CD4-positive, alpha-beta memory T cell (primary cell): ENCODE data around the gene FAM124A. TPM values are rescaled to one million over a fixed set of nuclear protein-coding genes. Genes with fewer than 3 reads are reported as not detected.

Experiments
- CTCF ChIA-PET: fragments of 350-600 bp; sonication (Branson Sonifier 250); formaldehyde crosslinking; loops from one replicate; lab custom pipeline; 2021; ENCODE audit warnings: inconsistent platforms; ENCODE audit not compliant: partially characterized antibody; lab: Charles Lee
- POLR2A ChIA-PET: fragments of 350-600 bp; sonication (Branson Sonifier 250); formaldehyde crosslinking; loops from one replicate; lab custom pipeline; 2021; ENCODE audit not compliant: partially characterized antibody; lab: Charles Lee
- DNase-seq, 5 donors: peaks; one replicate each; pipeline versions ENCODE4 v3.0.0 to v3.0.0-alpha.2; 2020 to 2022; ENCODE audit warnings: mixed read lengths in 1 of 5
- H3K27ac ChIP-seq: one replicate; pipeline ENCODE4 v1.7.0; 2013; ENCODE audit warnings: low read depth, low read length
- H3K27me3 ChIP-seq: 2 replicates; pipeline ENCODE4 v1.7.0; 2013; ENCODE audit warnings: mild to moderate bottlenecking, low read length, moderate library complexity; ENCODE audit not compliant: insufficient read depth
- H3K36me3 ChIP-seq: 2 replicates; pipeline ENCODE4 v1.7.0; 2013; ENCODE audit warnings: mild to moderate bottlenecking, low read length, moderate library complexity; ENCODE audit not compliant: insufficient read depth
- H3K4me1 ChIP-seq: 2 replicates; pipeline ENCODE4 v1.7.0; 2013; ENCODE audit warnings: mild to moderate bottlenecking, low read length, moderate library complexity; ENCODE audit not compliant: insufficient read depth
- H3K4me3 ChIP-seq, 2 donors: one replicate each; pipeline ENCODE4 v1.7.0; 2013; ENCODE audit warnings: low read length in 2 of 2, mild to moderate bottlenecking in 1 of 2
- H3K9me3 ChIP-seq, 2 donors: one replicate each; pipeline ENCODE4 v1.7.0; 2013; ENCODE audit warnings: low read length in 2 of 2, control low read depth in 1 of 2; ENCODE audit not compliant: control insufficient read depth in 1 of 2
- H3K27ac Mint-ChIP-seq, 7 donors: one replicate each; pipeline ENCODE4 v1.8.0; 2020 to 2021; ENCODE audit warnings: mixed read lengths in 7 of 7, mild to moderate bottlenecking in 6 of 7, inconsistent platforms in 3 of 7, moderate library complexity in 3 of 7
- H3K27me3 Mint-ChIP-seq, 2 donors: one replicate each; pipeline ENCODE4 v1.8.0; 2020 to 2021; ENCODE audit warnings: mixed read lengths in 2 of 2
- H3K36me3 Mint-ChIP-seq, 2 donors: one replicate each; pipeline ENCODE4 v1.8.0; 2020 to 2021; ENCODE audit warnings: mixed read lengths in 2 of 2, inconsistent platforms in 1 of 2, mild to moderate bottlenecking in 1 of 2
- H3K4me1 Mint-ChIP-seq, 4 donors: one replicate each; pipeline ENCODE4 v1.8.0; 2020 to 2021; ENCODE audit warnings: mixed read lengths in 4 of 4, mild to moderate bottlenecking in 1 of 4
- H3K4me3 Mint-ChIP-seq, 8 donors: one replicate each; pipeline ENCODE4 v1.8.0; 2020 to 2021; ENCODE audit warnings: mixed read lengths in 8 of 8, mild to moderate bottlenecking in 7 of 8, moderate library complexity in 6 of 8, inconsistent platforms in 3 of 8
- H3K9me3 Mint-ChIP-seq, 8 donors: one replicate each; pipeline ENCODE4 v1.8.0; 2020 to 2021; ENCODE audit warnings: mixed read lengths in 8 of 8, mild to moderate bottlenecking in 5 of 8, inconsistent platforms in 3 of 8, moderate library complexity in 1 of 8
- intact Hi-C: fragments of 100-400 bp; cut with micrococcal nuclease; formaldehyde crosslinking; loops from one replicate; pipeline ENCODE4 v1.15.1; 2023
- polyA plus RNA-seq, 2 donors: library from polyadenylated mRNA; unstranded; fragments of 300-500 nt; fragmentation: Illumina TruSeq; gene quantifications; one replicate each; pipeline ENCODE4 v1.2.3, GENCODE V29; 2021
- total RNA-seq, 2 experiments: library from RNA; stranded (reverse); gene quantifications; one replicate each; pipeline ENCODE4 v1.2.3, GENCODE V29; 2021

FAM124A gene
- total and polyA plus RNA-seq, 4 experiments from 2014 or later: not detected

DNA sequence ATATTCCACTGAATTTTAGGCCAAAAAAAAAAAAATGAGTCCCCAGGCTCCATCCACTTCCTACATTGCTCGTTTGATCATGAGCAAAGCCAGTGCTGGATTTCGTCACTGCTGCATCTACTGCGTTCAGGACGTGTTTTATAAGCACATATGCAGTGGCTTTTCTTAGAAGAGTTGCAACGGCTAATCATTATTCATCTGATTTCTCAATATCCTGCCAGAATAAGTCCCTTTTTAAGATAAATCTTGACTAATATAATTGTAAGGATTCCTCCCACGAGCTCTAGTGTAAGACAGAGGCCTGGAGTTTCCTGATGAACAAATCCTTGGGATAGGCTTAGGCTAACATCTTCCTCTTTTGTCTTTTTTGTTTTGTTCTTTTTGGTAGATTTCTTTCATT, 19.5 kb downstream of the FAM124A start:
- no peak overlapping the region for H3K4me3 ChIP-seq
- H3K27me3 Mint-ChIP-seq: peaks cover 8 to 10% of the 10 kb centered on the region in 2 donors
- H3K9me3 Mint-ChIP-seq: no peaks in the 10 kb centered on the region
- H3K27ac ChIP-seq: no peak overlapping the region
- CTCF ChIA-PET: interaction anchor here (1.2 kb wide), 1 partner anchor 45 kb away, joined by 3 read pairs; no protein-coding TSS in a partner anchor
- no peak overlapping the region for H3K27ac Mint-ChIP-seq
- no peaks in the 10 kb centered on the region for H3K36me3 Mint-ChIP-seq
- H3K4me1 Mint-ChIP-seq: no peaks in the 10 kb centered on the region
- H3K9me3 ChIP-seq: no peaks in the 10 kb centered on the region
- H3K4me1 ChIP-seq: no peaks in the 10 kb centered on the region
- no peak for DNase-seq
- no peaks in the 10 kb centered on the region for H3K27me3 ChIP-seq
- H3K36me3 ChIP-seq: no peaks in the 10 kb centered on the region
- H3K4me3 Mint-ChIP-seq: no peak overlapping the region
- POLR2A ChIA-PET: no interaction called here
- intact Hi-C loops: no loop called here

- no peaks in the 10 kb centered on the region for H3K9me3 ChIP-seq
- no peak overlapping the region for H3K27ac ChIP-seq
- H3K27me3 ChIP-seq: no peaks in the 10 kb centered on the region
- no peaks in the 10 kb centered on the region for H3K36me3 ChIP-seq
- H3K4me3 Mint-ChIP-seq: no peak overlapping the region
- no peaks in the 10 kb centered on the region for H3K4me1 ChIP-seq
- no peak overlapping the region for H3K4me3 ChIP-seq
- CTCF ChIA-PET: no interaction called here
- no peaks in the 10 kb centered on the region for H3K9me3 Mint-ChIP-seq
- intact Hi-C loops: no loop called here
- no peak overlapping the region for H3K27ac Mint-ChIP-seq
- DNase-seq: no peak
- H3K4me1 Mint-ChIP-seq: no peaks in the 10 kb centered on the region
- H3K36me3 Mint-ChIP-seq: no peaks in the 10 kb centered on the region
- POLR2A ChIA-PET: no interaction called here
- peaks cover 10 to 13% of the 10 kb centered on the region in 2 donors for H3K27me3 Mint-ChIP-seq
Measured at GRCh38 chr13:51243227-51243626, 21.0 kb downstream of the FAM124A start.

DNA sequence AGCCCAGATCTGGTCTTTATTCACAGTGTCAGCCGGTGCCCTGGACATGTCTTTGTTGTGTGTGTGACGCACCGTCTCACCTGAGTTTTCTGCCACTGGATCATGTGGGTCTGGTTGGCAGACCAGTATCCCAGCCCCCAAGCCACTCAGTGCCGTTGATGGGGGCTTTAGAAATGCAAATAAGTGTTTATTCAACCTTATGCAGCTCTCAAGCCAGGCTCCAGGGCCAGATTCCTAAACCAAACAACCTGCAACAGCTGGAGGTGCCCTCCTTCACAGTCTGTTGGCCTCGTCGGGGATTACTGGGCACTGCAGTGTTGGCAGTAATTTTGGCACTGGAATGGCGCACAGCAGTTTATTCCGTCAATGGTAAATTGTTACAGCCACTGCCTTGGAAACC, 21.6 kb downstream of the FAM124A start:
- intact Hi-C loops: no loop called here
- H3K36me3 ChIP-seq: no peaks in the 10 kb centered on the region
- no peak overlapping the region for H3K4me3 Mint-ChIP-seq
- H3K27ac ChIP-seq: no peak overlapping the region
- no peak for DNase-seq
- POLR2A ChIA-PET: no interaction called here
- H3K27me3 Mint-ChIP-seq: peaks cover 10 to 13% of the 10 kb centered on the region in 2 donors
- CTCF ChIA-PET: interaction anchor here (1.2 kb wide), 1 partner anchor 43 kb away, joined by 7 read pairs; no protein-coding TSS in a partner anchor
- no peaks in the 10 kb centered on the region for H3K9me3 ChIP-seq
- no peak overlapping the region for H3K4me3 ChIP-seq
- H3K4me1 Mint-ChIP-seq: no peaks in the 10 kb centered on the region
- H3K27ac Mint-ChIP-seq: no peak overlapping the region
- no peaks in the 10 kb centered on the region for H3K4me1 ChIP-seq
- H3K27me3 ChIP-seq: no peaks in the 10 kb centered on the region
- no peaks in the 10 kb centered on the region for H3K36me3 Mint-ChIP-seq
- H3K9me3 Mint-ChIP-seq: no peaks in the 10 kb centered on the region

- H3K27me3 ChIP-seq: no peaks in the 10 kb centered on the region
- H3K27ac ChIP-seq: no peak overlapping the region
- no peak overlapping the region for H3K4me3 Mint-ChIP-seq
- DNase-seq: no peak
- H3K4me1 Mint-ChIP-seq: no peaks in the 10 kb centered on the region
- CTCF ChIA-PET: interaction anchor here (1.2 kb wide), 1 partner anchor 42 kb away, joined by 7 read pairs; no protein-coding TSS in a partner anchor
- no peaks in the 10 kb centered on the region for H3K36me3 Mint-ChIP-seq
- POLR2A ChIA-PET: no interaction called here
- no peaks in the 10 kb centered on the region for H3K36me3 ChIP-seq
- H3K27me3 Mint-ChIP-seq: peaks cover 10 to 13% of the 10 kb centered on the region in 2 donors
- H3K27ac Mint-ChIP-seq: no peak overlapping the region
- H3K9me3 ChIP-seq: no peaks in the 10 kb centered on the region
- H3K4me1 ChIP-seq: no peaks in the 10 kb centered on the region
- H3K4me3 ChIP-seq: no peak overlapping the region
- intact Hi-C loops: no loop called here
- H3K9me3 Mint-ChIP-seq: no peaks in the 10 kb centered on the region
Measured at GRCh38 chr13:51244637-51245405, 22.6 kb downstream of the FAM124A start.

DNA sequence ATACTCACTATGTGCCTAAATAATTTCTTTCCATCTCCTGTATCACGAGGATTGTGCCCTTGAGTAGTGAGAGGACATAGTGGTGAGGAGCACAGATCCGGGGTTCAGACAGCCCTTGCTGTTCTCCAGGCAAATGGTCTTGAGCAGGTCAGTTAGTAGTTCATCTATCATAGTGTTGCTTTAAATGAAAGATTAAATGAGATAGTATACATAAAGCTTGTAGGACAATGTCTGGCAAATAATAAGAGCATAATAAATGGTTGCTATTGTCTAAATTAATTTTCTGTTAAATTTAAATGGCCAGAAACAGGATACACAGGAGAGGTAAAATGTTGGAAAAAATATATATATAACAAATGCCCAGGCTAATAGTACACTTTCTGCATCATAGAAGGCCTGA, 23.4 kb downstream of the FAM124A start:
- H3K36me3 Mint-ChIP-seq: no peaks in the 10 kb centered on the region
- no peak overlapping the region for H3K27ac ChIP-seq
- POLR2A ChIA-PET: no interaction called here
- H3K27ac Mint-ChIP-seq: no peak overlapping the region
- no peak overlapping the region for H3K4me3 Mint-ChIP-seq
- H3K4me1 ChIP-seq: no peaks in the 10 kb centered on the region
- no peaks in the 10 kb centered on the region for H3K9me3 ChIP-seq
- DNase-seq: no peak
- CTCF ChIA-PET: no interaction called here
- H3K27me3 Mint-ChIP-seq: peaks cover 9 to 15% of the 10 kb centered on the region in 2 donors
- H3K9me3 Mint-ChIP-seq: no peaks in the 10 kb centered on the region
- no peaks in the 10 kb centered on the region for H3K4me1 Mint-ChIP-seq
- no peaks in the 10 kb centered on the region for H3K36me3 ChIP-seq
- no peak overlapping the region for H3K4me3 ChIP-seq
- no peaks in the 10 kb centered on the region for H3K27me3 ChIP-seq
- intact Hi-C loops: no loop called here

DNA sequence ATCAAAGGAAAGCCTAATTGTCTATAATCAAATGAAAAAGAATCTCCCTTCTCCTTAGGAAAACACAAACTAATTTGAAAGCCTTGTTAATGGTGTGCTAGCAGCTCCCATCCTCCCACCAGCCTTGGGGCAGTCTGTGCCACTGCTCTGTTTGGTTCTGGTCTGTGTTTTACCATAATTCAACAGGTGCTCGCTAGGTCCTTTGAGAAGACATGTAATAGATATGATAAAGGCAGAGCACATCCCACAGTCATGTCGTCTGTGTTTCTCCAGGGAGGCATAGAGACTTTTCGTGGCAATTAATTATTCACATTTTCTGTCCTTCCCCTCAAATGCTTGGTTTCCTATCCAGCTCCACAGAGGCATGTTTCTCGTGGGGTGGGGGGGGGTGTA, 23.8 kb downstream of the FAM124A start:
- POLR2A ChIA-PET: no interaction called here
- Histone ChIP-seq H3K27ac (no peak overlapping the region), H3K4me3 (no peak overlapping the region), H3K36me3 (no peaks in the 10 kb centered on the region), H3K27me3 (no peaks in the 10 kb centered on the region), H3K4me1 (no peaks in the 10 kb centered on the region), H3K9me3 (no peaks in the 10 kb centered on the region)
- DNase-seq: no peak
- no peaks in the 10 kb centered on the region for H3K9me3 Mint-ChIP-seq
- H3K27me3 Mint-ChIP-seq: peaks cover 5 to 17% of the 10 kb centered on the region in 2 donors
- no peaks in the 10 kb centered on the region for H3K36me3 Mint-ChIP-seq
- no peak overlapping the region for H3K4me3 Mint-ChIP-seq
- CTCF ChIA-PET: no interaction called here
- intact Hi-C loops: no loop called here
- no peak overlapping the region for H3K27ac Mint-ChIP-seq
- H3K4me1 Mint-ChIP-seq: no peaks in the 10 kb centered on the region

DNA sequence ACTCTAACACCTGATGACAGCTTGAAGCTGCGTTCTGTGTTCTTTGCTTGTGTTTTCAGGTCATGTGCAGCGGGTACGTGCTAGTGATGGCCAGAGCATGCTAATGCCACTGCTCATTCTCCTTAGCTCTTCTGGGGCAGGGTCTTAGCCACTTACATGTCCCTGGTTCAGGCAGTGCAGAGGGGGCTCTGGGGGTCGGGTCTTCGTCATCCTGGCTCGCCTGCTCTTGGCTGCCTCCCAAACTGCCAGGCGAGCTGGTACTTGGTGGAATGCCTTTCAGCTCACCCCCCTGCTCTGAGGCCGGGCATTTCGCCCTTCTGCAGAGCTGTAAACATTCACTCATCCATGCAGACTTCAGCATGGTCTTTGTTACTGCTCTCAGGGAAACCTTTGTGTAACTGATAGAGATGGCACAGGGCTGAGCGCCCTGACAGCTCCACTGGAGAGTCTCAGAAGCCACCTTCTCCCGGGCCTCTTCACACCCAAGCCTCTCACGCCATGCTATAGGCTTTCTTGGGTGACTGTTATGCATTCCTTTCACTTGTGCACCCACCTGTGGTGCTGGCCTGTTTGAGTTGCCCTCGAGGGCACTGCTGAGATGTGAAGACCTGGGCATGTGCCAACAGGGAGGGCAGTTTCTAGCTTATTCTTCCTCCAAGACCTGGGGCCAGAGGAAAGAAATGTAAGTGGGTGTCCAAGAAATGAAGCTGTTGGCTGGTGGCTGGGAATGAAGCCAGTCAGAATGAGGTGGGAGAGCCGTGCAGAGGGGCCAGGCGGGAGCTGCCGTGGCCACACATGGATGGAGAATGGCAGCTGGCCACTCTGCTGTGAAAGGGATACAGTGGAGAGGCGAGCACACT, 24.4 kb downstream of the FAM124A start:
- intact Hi-C loops: no loop called here
- ChIA-PET POLR2A (no interaction called here), CTCF (interaction anchor here (1.0 to 1.2 kb wide), 2 partner anchors 39 to 551 kb away, joined by 3 to 5 read pairs; no protein-coding TSS in a partner anchor)
- Mint-ChIP-seq H3K9me3 (no peaks in the 10 kb centered on the region), H3K27me3 (peaks cover 5 to 17% of the 10 kb centered on the region in 2 donors), H3K4me3 (no peak overlapping the region), H3K27ac (no peak overlapping the region), H3K36me3 (no peaks in the 10 kb centered on the region), H3K4me1 (no peaks in the 10 kb centered on the region)
- Histone ChIP-seq H3K36me3 (no peaks in the 10 kb centered on the region), H3K4me3 (no peak overlapping the region), H3K27me3 (no peaks in the 10 kb centered on the region), H3K27ac (no peak overlapping the region), H3K9me3 (no peaks in the 10 kb centered on the region), H3K4me1 (no peaks in the 10 kb centered on the region)
- DNase-seq: no peak
